Measurements from ENCODE around the gene AFAP1. TPM values are rescaled to one million over a fixed set of nuclear protein-coding genes. Genes with fewer than 3 reads are reported as not detected.
A peak's percentile ranks its signal among the peaks of the same experiment; 100 is the strongest.

The AFAP1 gene
- total and polyA plus RNA-seq, 2 of the 4 experiments (the other 2 are of a cell fraction) = 48.2 to 80.9 TPM

GRCh38 chr4:7867701-7868435 is 71.8 kb downstream of the AFAP1 start:
- intact Hi-C loops (cut with micrococcal nuclease) = loop anchor here (2.0 to 5.0 kb wide), 2 partner anchors 37 to 741 kb away; no protein-coding TSS in a partner anchor
- H2AK5ac ChIP-seq (ENCODE audit: low read depth, low read length) = peak overlapping the region; percentile 90
- peaks cover 18% of the 10 kb centered on the region; the same call in 1 of the 2 replicates for H4K20me1 ChIP-seq (ENCODE audit: insufficient read depth, low read length)
- peak overlapping the region; percentile 84 for H3K4ac ChIP-seq (ENCODE audit: low read depth, low read length)
- TF ChIP-seq RAD21 (IDR thresholded peaks at IDR 0.05; ENCODE audit: low read length) (peak; percentile 15; the same call in 1 of the 2 replicates), USF2 (IDR thresholded peaks at IDR 0.05; ENCODE audit: low read depth, low read length) (no peak), BHLHE40 (IDR thresholded peaks at IDR 0.05; ENCODE audit: low read depth, low read length) (no peak)
- H3K9ac ChIP-seq (ENCODE audit: low read depth, low read length) = peak overlapping the region; percentile 37; the same call in 1 of the 2 replicates
- dilution Hi-C loops (cut with HindIII; ENCODE audit: low sequenced_read_pairs, unreplicated experiment) = no loop called here
- peak; percentile 58 for ATAC-seq (ENCODE audit: low read depth)
- no TSS peak for BruUV-seq (replicated peaks)
- H2BK120ac ChIP-seq (ENCODE audit: low read depth, low read length) = peak overlapping the region; percentile 87
- no peak overlapping the region for H2AFZ ChIP-seq (replicated peaks; ENCODE audit: low read length, poor library complexity)
- H2BK5ac ChIP-seq (ENCODE audit: low read depth, low read length, poor library complexity, severe bottlenecking) = peak overlapping the region; percentile 90
- H3K27me3 ChIP-seq (ENCODE audit: control insufficient read depth, insufficient read depth, low read length) = no peaks in the 10 kb centered on the region
- peaks cover 22% of the 10 kb centered on the region for H3K9me1 ChIP-seq (ENCODE audit: insufficient read depth, low read length)
- peak; percentile 73 for DNase-seq
- WGBS, 2 experiments (ENCODE audit: extremely low coverage in 2 of 2, insufficient read length in 1 of 2) = 10% methylated on average over 4 of the region's 8 CpGs; no CpG with 5 or more reads in 1 of the 2 experiments
- H2AK9ac ChIP-seq (replicated peaks; ENCODE audit: low read depth, low read length, poor library complexity) = peak overlapping the region; percentile 12
- H3K18ac ChIP-seq (ENCODE audit: low read depth, low read length) = peak overlapping the region; percentile 61; the same call in 1 of the 2 replicates
- ChIA-PET POLR2A (ENCODE audit: unreplicated experiment) (no interaction called here), CTCF (interaction anchor here (0.6 to 0.9 kb wide), 2 partner anchors 9 to 57 kb away, joined by 3 to 4 read pairs; no protein-coding TSS in a partner anchor)
- peak overlapping the region; percentile 84 for H4K91ac ChIP-seq (ENCODE audit: insufficient read depth, low read depth, low read length)
- peak overlapping the region; percentile 83 for H3K14ac ChIP-seq (replicated peaks; ENCODE audit: low read depth, low read length)
- peak overlapping the region; percentile 35 to 90; a peak in 3 of 4 replicates for H4K8ac ChIP-seq (ENCODE audit: low read depth in 2 of 2, low read length in 2 of 2)
- peak overlapping the region; percentile 88; the same call in 1 of the 3 replicates for H2BK15ac ChIP-seq (ENCODE audit: low read depth, low read length)
- peak overlapping the region; percentile 74 for H3K27ac ChIP-seq (ENCODE audit: insufficient read depth, low read length)
- H3K4me1 ChIP-seq (ENCODE audit: control insufficient read depth, insufficient read depth, low read length) = peaks cover 30% of the 10 kb centered on the region
- peaks cover 50% of the 10 kb centered on the region for H3K36me3 ChIP-seq (ENCODE audit: control insufficient read depth, insufficient read depth, low read length)
- H3K23ac ChIP-seq (ENCODE audit: low read depth, low read length) = peak overlapping the region; percentile 74; the same call in 1 of the 2 replicates
- H3K4me2 ChIP-seq (ENCODE audit: low read depth, low read length) = peak overlapping the region; percentile 11; the same call in 1 of the 2 replicates
- H3K79me1 ChIP-seq (ENCODE audit: low read depth in 1 of 2, low read length in 2 of 2) = peaks cover 21 to 86% of the 10 kb centered on the region in 2 experiments
- peak overlapping the region; percentile 44; the same call in 1 of the 2 replicates for H4K5ac ChIP-seq (ENCODE audit: low read depth, low read length)
- in situ Hi-C loops (cut with MboI; ENCODE audit: low sequenced_read_pairs) = no loop called here
- H2BK20ac ChIP-seq (ENCODE audit: low read depth, low read length) = peak overlapping the region; percentile 68
- H3K9me3 ChIP-seq (ENCODE audit: control insufficient read depth, insufficient read depth, low read length) = no peaks in the 10 kb centered on the region
- no peak overlapping the region for H3K4me3 ChIP-seq (ENCODE audit: insufficient read depth, low read depth, low read length)
- peak overlapping the region; percentile 51; the same call in 1 of the 2 replicates for H3K56ac ChIP-seq (ENCODE audit: extremely low read depth, insufficient read depth, low read length)

Data from IMR-90 (cell line).